Superior temporal gyrus (tissue), 1 donor: Measurements from ENCODE around the gene PPP3CA.
"Not testable (repeated sequence)": the region's sequence is repeated elsewhere in the genome, so short reads cannot be mapped to it uniquely, and the experiment has no call there.

ENCODE experiments used
- DNase-seq: peaks from one replicate; pipeline ENCODE4 v3.0.0-alpha.2; 2016; ENCODE audit errors: extremely low spot score

The PPP3CA gene

DNA sequence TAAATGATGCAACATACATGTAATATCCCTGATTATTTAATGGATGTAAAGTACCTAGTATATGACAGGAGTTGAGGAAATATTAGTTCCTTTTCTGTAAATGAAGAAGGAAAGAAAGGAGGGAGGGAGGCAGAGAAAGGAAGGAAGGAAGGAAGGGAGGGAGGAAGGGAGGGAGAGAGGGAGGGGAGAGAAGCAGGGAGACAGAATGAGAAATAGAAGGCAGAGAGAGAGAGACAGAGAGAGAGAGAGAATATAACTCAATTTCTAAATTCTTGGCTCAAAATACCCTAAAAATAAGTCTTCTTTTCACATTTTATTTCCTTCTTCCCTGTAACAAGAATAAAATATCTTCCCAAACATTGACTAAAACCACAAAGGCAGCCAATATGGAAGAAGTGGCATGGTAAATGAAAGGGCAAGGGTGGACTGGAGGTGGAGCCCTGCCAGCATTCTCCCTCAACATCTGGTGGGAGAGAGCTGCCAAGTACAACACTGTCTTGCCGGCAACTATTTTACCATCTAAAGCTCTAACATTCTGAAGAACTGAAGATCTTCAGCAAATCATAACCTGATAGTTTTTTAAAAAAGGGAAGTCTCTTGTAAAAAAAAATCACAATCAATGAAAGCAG lies 245.1 kb downstream of the PPP3CA start:
- DNase-seq: peak; percentile 76

DNA sequence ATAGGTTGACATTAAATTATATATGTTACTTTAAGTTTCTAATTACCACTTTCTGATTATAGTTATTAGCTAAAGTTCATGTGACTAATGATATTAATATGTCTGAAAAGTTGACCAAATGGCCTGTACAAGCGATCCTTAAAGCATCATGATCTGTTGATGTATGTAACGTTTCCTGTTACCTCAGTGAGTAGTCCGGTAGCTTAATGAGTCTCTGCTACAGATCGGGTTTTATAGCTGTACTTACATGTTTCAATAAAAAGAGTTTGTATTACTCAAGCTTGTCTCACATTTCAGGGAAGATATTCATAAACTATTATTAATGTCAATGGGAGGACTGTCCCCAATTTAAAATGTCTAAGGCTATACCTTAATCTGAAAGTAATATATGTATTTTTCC lies 246.3 kb downstream of the PPP3CA start:
- no peak for DNase-seq

DNA sequence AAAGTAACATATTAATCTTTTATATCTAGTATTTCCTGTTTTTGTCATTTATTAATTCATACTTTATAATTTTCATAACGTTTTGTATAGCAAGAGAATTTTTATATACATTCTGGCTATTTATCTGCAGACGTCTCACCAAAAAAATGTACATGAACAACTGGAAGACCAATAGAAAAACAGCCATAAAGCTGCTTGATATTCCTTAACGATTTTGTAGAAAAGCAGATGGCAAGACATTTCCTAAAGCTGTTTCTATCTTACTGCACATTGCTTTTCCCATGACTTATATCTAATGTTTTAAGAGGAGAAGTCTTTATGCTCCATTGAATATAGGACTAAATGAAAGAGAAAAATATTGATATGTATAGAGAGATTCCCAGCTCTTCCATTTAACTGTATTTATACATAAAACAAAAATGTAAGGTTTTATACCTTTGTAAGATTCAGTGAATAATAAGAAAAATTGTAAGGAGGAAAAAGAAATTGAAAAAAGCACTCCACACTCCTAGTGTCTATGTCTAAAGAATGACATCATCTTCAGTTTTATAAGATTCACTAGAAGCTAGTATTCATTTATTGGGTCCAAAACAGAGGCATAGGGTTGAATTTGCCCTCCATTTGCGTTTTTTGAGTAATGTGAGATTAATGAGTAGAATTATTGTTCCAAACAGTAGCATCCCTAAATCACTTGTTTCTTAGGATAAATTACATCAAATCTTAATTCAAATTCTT lies 248.5 kb downstream of the PPP3CA start:
- DNase-seq: no peak

GRCh38 chr4:101092609-101093008 lies 254.7 kb downstream of the PPP3CA start:
- not testable (repeated sequence) for DNase-seq

DNA sequence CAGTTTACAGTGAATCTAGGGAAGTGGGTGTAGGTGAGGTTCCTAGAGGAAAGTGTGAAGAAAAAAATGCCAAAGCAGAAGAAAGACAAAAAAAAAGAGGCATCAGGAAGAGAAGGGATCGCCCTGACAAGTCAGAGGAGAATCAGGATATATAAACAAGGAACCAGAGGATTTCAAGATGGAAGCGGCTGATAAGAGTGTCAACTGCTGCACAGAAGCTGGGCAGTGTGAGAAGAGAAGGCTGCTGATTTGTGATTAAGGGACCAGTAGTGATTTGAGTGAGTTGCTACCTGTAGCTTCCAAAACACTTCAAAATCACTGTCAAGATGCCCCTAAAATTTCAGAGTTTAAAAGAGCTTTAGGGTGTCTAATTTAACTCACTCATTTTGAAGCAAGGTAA lies 258.2 kb downstream of the PPP3CA start:
- DNase-seq: no peak

DNA sequence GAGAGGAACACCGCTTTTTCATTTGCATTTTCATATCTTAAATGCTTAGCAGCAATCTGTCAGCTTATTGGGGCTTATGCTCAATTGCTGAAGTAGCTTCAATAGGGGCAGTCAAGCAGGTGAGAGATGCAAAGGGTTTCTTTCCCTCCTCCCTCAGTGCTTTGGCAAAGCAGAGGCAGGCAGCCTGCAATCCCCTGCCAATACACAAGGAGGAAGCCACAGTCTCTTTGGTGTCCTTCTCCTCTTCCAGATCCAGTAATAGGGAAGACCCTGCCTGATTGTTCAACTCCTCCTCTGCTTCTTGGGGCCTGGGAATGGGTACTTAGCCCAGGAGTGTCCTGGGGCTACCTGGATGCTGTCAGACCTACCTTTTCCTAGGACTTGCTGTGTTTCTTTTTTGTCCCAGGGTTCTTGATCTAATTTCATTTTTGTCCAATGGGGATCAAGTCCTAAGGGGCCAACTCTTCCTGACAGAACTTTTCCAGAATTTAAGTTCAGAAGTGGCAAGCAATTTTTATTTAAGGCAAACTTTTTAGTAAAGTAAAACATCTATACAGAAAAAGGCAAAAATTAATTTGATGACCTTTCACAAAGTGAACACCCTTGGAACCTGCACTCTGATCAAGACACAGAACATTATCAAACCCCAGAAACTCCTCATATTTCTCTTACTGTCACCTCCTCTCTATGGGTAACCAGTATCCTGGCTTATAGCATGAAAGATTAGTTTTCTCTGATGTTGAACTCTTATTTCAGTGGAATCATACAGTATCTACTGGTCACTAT lies 260.3 kb downstream of the PPP3CA start:
- DNase-seq: no peak

DNA sequence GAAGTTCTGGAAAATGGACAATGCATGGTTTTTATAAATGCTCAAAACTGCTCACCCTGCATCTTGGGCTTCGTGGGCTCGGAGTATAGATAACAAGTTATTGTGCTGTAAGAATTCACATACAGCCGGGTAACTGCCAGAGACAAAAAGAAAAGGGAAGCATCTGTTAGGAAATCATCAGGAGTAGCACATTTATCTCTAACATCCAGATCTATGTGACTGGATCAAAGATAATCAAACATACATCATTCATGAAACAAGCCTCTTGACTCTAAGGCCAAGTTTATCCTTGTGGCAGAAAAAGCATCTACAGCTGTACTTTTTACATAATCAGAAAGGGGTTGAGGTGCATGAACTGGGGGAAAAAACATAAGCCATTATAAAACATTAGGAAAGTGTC lies 264.2 kb downstream of the PPP3CA start:
- DNase-seq: no peak

DNA sequence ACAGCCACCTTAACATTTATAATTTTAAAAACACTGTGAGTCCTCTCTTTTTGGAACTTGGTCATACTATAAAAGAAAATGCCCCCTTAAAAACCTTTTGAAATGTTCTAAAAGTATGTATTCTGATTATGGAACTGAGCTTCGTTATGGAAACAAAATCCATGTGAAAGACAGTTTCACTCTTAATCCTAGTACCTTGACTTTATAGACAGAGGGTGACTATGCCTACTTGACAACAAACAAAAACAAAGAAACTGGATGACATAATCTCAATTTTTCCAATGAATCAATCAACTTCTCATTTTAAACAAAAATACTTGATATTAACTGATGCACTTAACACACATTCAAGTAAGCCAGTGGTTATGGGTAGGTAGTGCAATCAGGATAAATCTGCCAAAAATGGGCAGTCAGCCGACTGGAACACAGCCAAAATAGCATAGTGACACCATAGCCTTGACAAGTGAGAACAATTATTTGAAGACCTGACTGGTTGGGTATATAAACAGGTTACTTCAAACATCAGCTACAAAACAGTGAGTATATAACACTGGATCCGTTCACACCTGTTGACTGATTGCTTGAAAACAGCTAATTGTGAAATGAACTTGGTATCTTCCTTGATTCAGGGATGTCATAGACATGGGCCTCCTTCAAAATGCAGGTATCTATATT lies 265.5 kb downstream of the PPP3CA start:
- DNase-seq: no peak

DNA sequence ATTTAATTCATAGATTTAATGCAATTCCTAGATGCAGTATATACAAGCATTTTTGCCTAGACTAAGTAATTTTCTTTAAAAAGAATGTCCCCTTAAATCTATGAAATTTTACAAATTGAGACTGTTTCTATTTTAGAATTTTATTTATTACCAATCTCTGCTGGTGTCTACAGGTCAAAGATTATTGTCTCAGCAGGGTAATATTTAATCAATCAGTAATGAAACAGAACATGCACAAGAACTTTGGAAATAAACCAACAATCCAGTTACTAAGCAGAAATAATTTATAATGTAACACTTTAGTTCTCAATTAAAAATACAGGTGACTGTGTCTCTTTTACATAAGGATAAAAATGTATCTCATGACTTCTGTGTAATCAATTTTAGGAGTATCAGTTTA lies 266.2 kb downstream of the PPP3CA start:
- no peak for DNase-seq

- no peak for DNase-seq
These were observed 268.4 kb downstream of the PPP3CA start for GRCh38 chr4:101078950-101079349.

DNA sequence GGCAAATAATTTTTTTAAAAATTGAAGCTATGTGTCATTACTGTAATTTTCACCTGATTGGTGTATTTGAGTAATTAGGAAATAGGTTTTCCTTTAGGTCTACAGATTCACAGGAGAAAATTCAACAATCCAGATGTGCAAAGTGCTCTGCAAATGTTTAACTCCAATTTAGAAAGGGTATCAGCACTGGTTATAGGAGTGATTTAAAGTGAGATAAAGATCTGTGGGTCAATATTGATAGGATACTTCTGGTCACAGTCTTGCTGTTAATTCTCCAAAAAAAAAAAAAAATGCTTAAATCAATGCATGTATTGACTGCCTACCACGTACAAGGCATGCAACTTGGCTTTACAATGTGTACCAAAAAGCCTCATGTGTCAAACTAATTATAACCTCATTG lies 271.3 kb downstream of the PPP3CA start:
- DNase-seq: no peak

- DNase-seq: no peak
These were observed 271.8 kb downstream of the PPP3CA start for GRCh38 chr4:101075536-101075935.

DNA sequence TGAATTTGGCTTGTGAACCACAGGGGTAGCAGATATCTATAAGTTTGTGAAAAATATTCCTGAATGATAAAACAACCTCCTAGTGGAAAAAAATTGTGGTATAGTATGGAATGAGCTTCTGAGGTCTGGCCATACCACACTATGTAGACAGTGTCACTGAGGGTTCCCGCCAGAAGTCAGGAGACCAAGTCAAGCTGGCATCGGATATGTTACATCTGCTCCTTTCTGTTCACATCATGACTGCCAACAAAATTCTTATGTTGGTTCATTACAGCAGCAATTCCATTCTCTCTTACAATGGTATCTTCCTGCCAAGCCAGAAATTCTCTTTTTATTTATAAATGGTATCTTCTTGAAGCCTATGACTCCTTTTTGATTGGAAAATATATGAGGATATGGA lies 273.0 kb downstream of the PPP3CA start:
- DNase-seq: no peak

GRCh38 chr4:101071241-101071640 lies 276.1 kb downstream of the PPP3CA start:
- no peak for DNase-seq

- no peak for DNase-seq
These were observed 279.2 kb downstream of the PPP3CA start for GRCh38 chr4:101068115-101068514.

- DNase-seq: no peak
These were observed 279.9 kb downstream of the PPP3CA start for GRCh38 chr4:101067383-101067782.

DNA sequence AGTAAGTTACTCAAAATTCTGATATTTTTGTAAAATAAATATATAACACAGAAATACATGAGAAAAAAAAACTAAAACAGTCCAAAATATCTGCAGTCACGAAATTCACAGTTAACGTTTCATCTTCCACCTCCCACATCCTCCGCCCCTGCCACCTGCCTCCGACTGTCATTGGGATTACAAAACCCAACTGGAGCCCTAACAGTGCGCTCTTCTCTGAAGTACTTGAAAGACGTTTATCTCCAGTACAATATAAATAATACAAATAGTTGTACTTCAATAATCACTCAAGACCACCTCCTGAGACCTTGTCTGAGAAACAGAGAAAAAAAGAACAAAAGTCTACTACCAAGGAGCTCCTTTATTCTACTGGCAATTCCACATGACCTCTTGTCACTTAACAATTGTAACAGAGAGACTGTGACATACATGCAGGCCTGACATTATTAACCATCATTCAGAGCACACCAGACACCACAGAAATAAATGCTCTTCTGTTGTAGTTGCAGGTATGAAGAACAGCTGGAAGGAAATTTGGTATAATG lies 280.6 kb downstream of the PPP3CA start:
- DNase-seq: no peak

DNA sequence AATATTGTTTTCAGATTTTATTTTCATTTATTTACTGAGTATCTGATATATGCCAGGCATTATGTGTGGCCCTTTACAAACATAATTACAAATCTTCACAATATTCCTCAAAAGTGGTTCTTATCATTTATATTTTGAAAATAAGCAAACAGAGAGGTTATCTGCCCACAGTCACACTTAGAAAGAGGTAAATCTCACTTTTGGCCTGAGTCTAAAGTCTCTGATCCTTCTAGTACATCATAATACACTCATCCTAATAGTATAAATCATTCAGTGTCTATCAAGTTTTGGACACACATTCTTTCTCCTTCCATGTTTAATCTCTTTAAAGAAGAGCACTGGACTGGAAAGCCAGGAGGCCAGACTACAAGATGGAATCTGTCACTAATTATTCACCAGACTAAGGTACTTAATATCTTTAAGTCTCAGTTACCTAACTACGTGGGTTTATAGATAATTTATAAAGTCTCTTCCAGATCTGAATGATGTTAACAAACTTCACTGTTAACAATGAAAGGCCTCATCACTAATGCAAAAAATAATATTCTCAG lies 281.3 kb downstream of the PPP3CA start:
- no peak for DNase-seq

- DNase-seq: no peak
These were observed 282.0 kb downstream of the PPP3CA start for GRCh38 chr4:101065346-101065745.

GRCh38 chr4:101064541-101065180 lies 282.7 kb downstream of the PPP3CA start:
- no peak for DNase-seq

DNA sequence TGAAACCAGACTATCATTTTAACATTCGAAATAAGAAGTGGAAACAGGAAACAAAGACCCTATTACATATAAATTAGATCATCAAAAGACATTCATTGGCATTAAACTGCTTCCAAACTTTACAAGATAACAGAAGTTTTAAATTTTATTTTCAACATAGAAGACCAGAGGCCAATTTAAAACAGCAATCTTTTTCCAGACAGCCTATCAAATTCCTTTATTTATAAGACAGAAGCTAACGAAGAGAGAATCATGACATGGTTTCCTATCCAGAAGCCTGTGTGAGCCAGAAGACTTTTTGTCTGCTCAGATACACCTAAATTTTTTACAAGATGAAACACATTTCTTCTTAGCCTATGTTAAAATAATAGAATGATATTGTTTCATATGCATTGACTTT lies 291.9 kb downstream of the PPP3CA start:
- DNase-seq: no peak
